GM12878 (cell line): ENCODE measurements around the gene KANSL3.

Source experiments
- ATF7 ChIP-seq: fragments of 450-650 bp; IDR thresholded peaks from 2 replicates; pipeline ENCODE4 v1.6.1; 2016; ENCODE audit warnings: low read depth, mild to moderate bottlenecking
- CHD2 ChIP-seq: IDR thresholded peaks from 2 replicates; pipeline ENCODE4 v1.6.1; 2011; ENCODE audit warnings: low read depth, low read length, improper control_type of control experiment, borderline replicate concordance
- CREM ChIP-seq: IDR thresholded peaks from 2 replicates; pipeline ENCODE4 v1.6.1; 2014; ENCODE audit warnings: antibody characterized with exemption, low read depth
- ETV6 ChIP-seq, 2 experiments: fragments of 450-650 bp in 1 of 2; IDR thresholded peaks in 1 of 2; conservative IDR thresholded peaks in 1 of 2; 2 replicates each; pipeline ENCODE4 v1.6.1; 2014; ENCODE audit warnings: antibody characterized with exemption in 1 of 2, borderline replicate concordance in 1 of 2, low read depth in 1 of 2, mild to moderate bottlenecking in 1 of 2, moderate library complexity in 1 of 2
- FOXM1 ChIP-seq: IDR thresholded peaks from 2 replicates; pipeline ENCODE4 v1.6.1; 2012; ENCODE audit warnings: low read depth, mild to moderate bottlenecking, inconsistent platforms, low read length, moderate library complexity
- GABPA ChIP-seq: IDR thresholded peaks from 2 replicates; pipeline ENCODE4 v1.6.1; 2014; ENCODE audit warnings: antibody characterized with exemption, low read depth, mild to moderate bottlenecking, inconsistent platforms
- MAX ChIP-seq: IDR thresholded peaks from 2 replicates; pipeline ENCODE4 v1.6.1; 2012; ENCODE audit warnings: low read depth, low read length, improper control_type of control experiment
- POLR2A ChIP-seq: IDR thresholded peaks from 2 replicates; pipeline ENCODE4 v1.6.1; 2011; ENCODE audit warnings: low read depth, mild to moderate bottlenecking, low read length
- POLR2AphosphoS5 ChIP-seq: IDR thresholded peaks from 2 replicates; pipeline ENCODE4 v1.6.1; 2011; ENCODE audit warnings: mild to moderate bottlenecking, low read length, inconsistent platforms
- SRF ChIP-seq, 2 experiments: IDR thresholded peaks; 2 replicates each; pipeline ENCODE4 v1.6.1; 2011; ENCODE audit warnings: low read depth in 2 of 2, low read length in 2 of 2, mild to moderate bottlenecking in 1 of 2, moderate library complexity in 1 of 2
- TBL1XR1 ChIP-seq: IDR thresholded peaks from 2 replicates; pipeline ENCODE4 v1.6.1; 2012; ENCODE audit warnings: low read depth, low read length, improper control_type of control experiment
- USF2 ChIP-seq: IDR thresholded peaks from 2 replicates; pipeline ENCODE4 v1.6.1; 2011; ENCODE audit warnings: low read depth, low read length, improper control_type of control experiment, borderline replicate concordance
- TF ChIP-seq, protein P1 (sequence below), 3 experiments: IDR thresholded peaks in 2 of 3; conservative IDR thresholded peaks in 1 of 3; 2 replicates each; pipeline ENCODE4 v1.5.1; 2011; ENCODE audit warnings: low read depth in 3 of 3, low read length in 3 of 3, mild to moderate bottlenecking in 3 of 3, control low read depth in 2 of 3, moderate library complexity in 2 of 3, inconsistent platforms in 1 of 3, mixed read lengths in 1 of 3; ENCODE audit not compliant: control insufficient read depth in 2 of 3, insufficient read depth in 1 of 3; ENCODE audit errors: extremely low read depth in 1 of 3
- TF ChIP-seq, protein P2 (sequence below): IDR thresholded peaks from 2 replicates; pipeline ENCODE4 v1.6.1; 2011; ENCODE audit warnings: low read depth, mild to moderate bottlenecking, low read length, moderate library complexity, borderline replicate concordance; ENCODE audit errors: extremely low read depth

GRCh38 chr2:96625571-96626552, 12.2 kb downstream of the KANSL3 start:
- TF ChIP-seq, protein P1, sequence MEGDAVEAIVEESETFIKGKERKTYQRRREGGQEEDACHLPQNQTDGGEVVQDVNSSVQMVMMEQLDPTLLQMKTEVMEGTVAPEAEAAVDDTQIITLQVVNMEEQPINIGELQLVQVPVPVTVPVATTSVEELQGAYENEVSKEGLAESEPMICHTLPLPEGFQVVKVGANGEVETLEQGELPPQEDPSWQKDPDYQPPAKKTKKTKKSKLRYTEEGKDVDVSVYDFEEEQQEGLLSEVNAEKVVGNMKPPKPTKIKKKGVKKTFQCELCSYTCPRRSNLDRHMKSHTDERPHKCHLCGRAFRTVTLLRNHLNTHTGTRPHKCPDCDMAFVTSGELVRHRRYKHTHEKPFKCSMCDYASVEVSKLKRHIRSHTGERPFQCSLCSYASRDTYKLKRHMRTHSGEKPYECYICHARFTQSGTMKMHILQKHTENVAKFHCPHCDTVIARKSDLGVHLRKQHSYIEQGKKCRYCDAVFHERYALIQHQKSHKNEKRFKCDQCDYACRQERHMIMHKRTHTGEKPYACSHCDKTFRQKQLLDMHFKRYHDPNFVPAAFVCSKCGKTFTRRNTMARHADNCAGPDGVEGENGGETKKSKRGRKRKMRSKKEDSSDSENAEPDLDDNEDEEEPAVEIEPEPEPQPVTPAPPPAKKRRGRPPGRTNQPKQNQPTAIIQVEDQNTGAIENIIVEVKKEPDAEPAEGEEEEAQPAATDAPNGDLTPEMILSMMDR (IDR thresholded peaks at IDR 0.05 in 2 of 3, conservative IDR thresholded peaks at IDR 0.05 in 1 of 3; ENCODE audit: control insufficient read depth in 2 of 3, extremely low read depth in 1 of 3, insufficient read depth in 1 of 3, low read depth in 3 of 3, low read length in 3 of 3) = no peak
- TF ChIP-seq USF2 = no peak
- no peak for TF ChIP-seq POLR2A
- TF ChIP-seq TBL1XR1 = no peak
- no peak for TF ChIP-seq MAX
- TF ChIP-seq FOXM1 = no peak
- TF ChIP-seq POLR2AphosphoS5 = no peak
- TF ChIP-seq CREM = no peak
- TF ChIP-seq ETV6 (conservative IDR thresholded peaks at IDR 0.05 in 1 of 2, IDR thresholded peaks at IDR 0.05 in 1 of 2; ENCODE audit: borderline replicate concordance in 1 of 2, low read depth in 1 of 2) = no peak
- no peak for TF ChIP-seq GABPA
- TF ChIP-seq CHD2 = no peak
- no peak for TF ChIP-seq ATF7
- no peak for TF ChIP-seq SRF (IDR thresholded peaks at IDR 0.05; ENCODE audit: low read depth in 2 of 2, low read length in 2 of 2)
- TF ChIP-seq, protein P2, sequence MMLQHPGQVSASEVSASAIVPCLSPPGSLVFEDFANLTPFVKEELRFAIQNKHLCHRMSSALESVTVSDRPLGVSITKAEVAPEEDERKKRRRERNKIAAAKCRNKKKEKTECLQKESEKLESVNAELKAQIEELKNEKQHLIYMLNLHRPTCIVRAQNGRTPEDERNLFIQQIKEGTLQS = no peak
